ENCODE data around the gene RFT1. TPM values are rescaled to one million over a fixed set of nuclear protein-coding genes. Genes with fewer than 3 reads are reported as not detected.

The RFT1 gene
- total RNA-seq, 1 donor from 2014 or later, result 14.8 TPM

GRCh38 chr3:53159156-53160060 lies 29.2 kb upstream of the RFT1 start:
- DNase-seq (ENCODE audit: low spot score), result no peak
- H3K4me1 Mint-ChIP-seq (ENCODE audit: low read depth), result peaks cover 26% of the 10 kb centered on the region
- no peaks in the 10 kb centered on the region for H3K9me3 Mint-ChIP-seq (ENCODE audit: low read depth)
- no peak overlapping the region for H3K27ac Mint-ChIP-seq (ENCODE audit: unreplicated experiment)
- no peaks in the 10 kb centered on the region for H3K36me3 Mint-ChIP-seq (ENCODE audit: low read depth)
- H3K27me3 Mint-ChIP-seq (ENCODE audit: low read depth), result no peaks in the 10 kb centered on the region
- TF ChIP-seq CTCF (IDR thresholded peaks at IDR 0.05), result no peak
- no peak overlapping the region for H3K4me3 Mint-ChIP-seq (ENCODE audit: unreplicated experiment)

GRCh38 chr3:53158765-53159155 lies 28.5 kb upstream of the RFT1 start:
- Mint-ChIP-seq H3K4me3 (ENCODE audit: unreplicated experiment) (no peak overlapping the region), H3K4me1 (ENCODE audit: low read depth) (peaks cover 31% of the 10 kb centered on the region), H3K27me3 (ENCODE audit: low read depth) (no peaks in the 10 kb centered on the region), H3K27ac (ENCODE audit: unreplicated experiment) (no peak overlapping the region), H3K36me3 (ENCODE audit: low read depth) (no peaks in the 10 kb centered on the region), H3K9me3 (ENCODE audit: low read depth) (no peaks in the 10 kb centered on the region)
- DNase-seq (ENCODE audit: low spot score), result no peak
- TF ChIP-seq CTCF (IDR thresholded peaks at IDR 0.05), result no peak

GRCh38 chr3:53157974-53158580 lies 27.8 kb upstream of the RFT1 start:
- H3K36me3 Mint-ChIP-seq (ENCODE audit: low read depth), result no peaks in the 10 kb centered on the region
- DNase-seq (ENCODE audit: low spot score), result no peak
- H3K4me3 Mint-ChIP-seq (ENCODE audit: unreplicated experiment), result no peak overlapping the region
- H3K27ac Mint-ChIP-seq (ENCODE audit: unreplicated experiment), result no peak overlapping the region
- H3K9me3 Mint-ChIP-seq (ENCODE audit: low read depth), result no peaks in the 10 kb centered on the region
- no peaks in the 10 kb centered on the region for H3K27me3 Mint-ChIP-seq (ENCODE audit: low read depth)
- peaks cover 28% of the 10 kb centered on the region for H3K4me1 Mint-ChIP-seq (ENCODE audit: low read depth)
- TF ChIP-seq CTCF (IDR thresholded peaks at IDR 0.05), result no peak

- Mint-ChIP-seq H3K9me3 (ENCODE audit: low read depth) (no peaks in the 10 kb centered on the region), H3K36me3 (ENCODE audit: low read depth) (no peaks in the 10 kb centered on the region), H3K4me1 (ENCODE audit: low read depth) (peaks cover 18% of the 10 kb centered on the region), H3K27me3 (ENCODE audit: low read depth) (no peaks in the 10 kb centered on the region), H3K27ac (ENCODE audit: unreplicated experiment) (no peak overlapping the region), H3K4me3 (ENCODE audit: unreplicated experiment) (no peak overlapping the region)
- no peak for DNase-seq (ENCODE audit: low spot score)
- no peak for TF ChIP-seq CTCF (IDR thresholded peaks at IDR 0.05)
Observed at GRCh38 chr3:53156368-53156834, 26.2 kb upstream of the RFT1 start.

GRCh38 chr3:53155760-53156159 lies 25.5 kb upstream of the RFT1 start:
- H3K4me3 Mint-ChIP-seq (ENCODE audit: unreplicated experiment), result no peak overlapping the region
- H3K36me3 Mint-ChIP-seq (ENCODE audit: low read depth), result no peaks in the 10 kb centered on the region
- no peak overlapping the region for H3K27ac Mint-ChIP-seq (ENCODE audit: unreplicated experiment)

More at GRCh38 chr3:53155760-53156159, 25.5 kb upstream of the RFT1 start:
- H3K9me3 Mint-ChIP-seq (ENCODE audit: low read depth), result no peaks in the 10 kb centered on the region
- no peak for TF ChIP-seq CTCF (IDR thresholded peaks at IDR 0.05)
- no peaks in the 10 kb centered on the region for H3K27me3 Mint-ChIP-seq (ENCODE audit: low read depth)
- DNase-seq (ENCODE audit: low spot score), result no peak
- peaks cover 18% of the 10 kb centered on the region for H3K4me1 Mint-ChIP-seq (ENCODE audit: low read depth)

Data from chondrocyte (in vitro differentiated cells).